ENCODE data around the gene SLC16A8. TPM values are rescaled to one million over a fixed set of nuclear protein-coding genes. Genes with fewer than 3 reads are reported as not detected.

SLC16A8 gene, protein sequence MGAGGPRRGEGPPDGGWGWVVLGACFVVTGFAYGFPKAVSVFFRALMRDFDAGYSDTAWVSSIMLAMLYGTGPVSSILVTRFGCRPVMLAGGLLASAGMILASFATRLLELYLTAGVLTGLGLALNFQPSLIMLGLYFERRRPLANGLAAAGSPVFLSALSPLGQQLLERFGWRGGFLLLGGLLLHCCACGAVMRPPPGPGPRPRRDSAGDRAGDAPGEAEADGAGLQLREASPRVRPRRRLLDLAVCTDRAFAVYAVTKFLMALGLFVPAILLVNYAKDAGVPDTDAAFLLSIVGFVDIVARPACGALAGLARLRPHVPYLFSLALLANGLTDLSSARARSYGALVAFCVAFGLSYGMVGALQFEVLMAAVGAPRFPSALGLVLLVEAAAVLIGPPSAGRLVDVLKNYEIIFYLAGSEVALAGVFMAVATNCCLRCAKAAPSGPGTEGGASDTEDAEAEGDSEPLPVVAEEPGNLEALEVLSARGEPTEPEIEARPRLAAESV
- total RNA-seq (2022; extraction: Qiagen RNA extraction; ENCODE audit: low read depth): not detected in 5 replicates

DNA sequence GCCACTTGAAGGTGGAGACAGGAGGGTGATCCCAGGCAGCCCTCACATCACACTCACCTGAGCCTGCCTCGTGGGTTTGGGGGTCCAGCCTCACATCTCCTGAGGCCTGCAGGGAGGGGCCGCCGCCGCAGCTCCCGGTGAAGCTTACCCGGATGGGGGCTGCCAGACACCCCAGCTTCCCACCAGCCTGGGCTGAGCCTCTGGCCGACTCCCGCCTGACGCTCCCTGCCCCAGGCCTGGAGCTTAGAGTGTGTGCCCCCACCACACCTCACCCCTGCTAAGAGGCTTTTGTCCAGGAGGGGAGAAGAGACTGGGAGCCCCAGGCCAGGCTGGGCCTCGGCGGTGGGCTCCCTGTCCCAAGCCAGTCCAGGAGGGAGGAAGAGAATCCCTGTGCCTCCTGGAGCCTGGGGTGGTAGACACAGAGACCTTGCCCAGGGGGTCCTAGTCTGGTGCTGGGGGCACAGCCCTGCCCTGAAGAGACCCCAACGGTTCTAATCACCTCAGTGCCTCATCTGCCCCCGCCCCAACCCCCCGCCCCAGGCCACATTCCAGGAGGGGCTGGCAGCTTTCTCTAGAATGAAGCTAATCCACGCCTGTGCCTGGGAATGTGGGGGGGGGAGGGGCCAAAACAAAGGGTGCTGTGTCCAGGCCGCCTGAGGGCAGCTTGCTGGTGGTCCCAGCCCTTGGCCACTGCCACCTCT is at the start of gene SLC16A8:
TSS of gene SLC16A8 (minus strand) at position 254 of the 701 bp plus-strand sequence. CDS start 1,311 bp downstream, outside the sequence.

DNA sequence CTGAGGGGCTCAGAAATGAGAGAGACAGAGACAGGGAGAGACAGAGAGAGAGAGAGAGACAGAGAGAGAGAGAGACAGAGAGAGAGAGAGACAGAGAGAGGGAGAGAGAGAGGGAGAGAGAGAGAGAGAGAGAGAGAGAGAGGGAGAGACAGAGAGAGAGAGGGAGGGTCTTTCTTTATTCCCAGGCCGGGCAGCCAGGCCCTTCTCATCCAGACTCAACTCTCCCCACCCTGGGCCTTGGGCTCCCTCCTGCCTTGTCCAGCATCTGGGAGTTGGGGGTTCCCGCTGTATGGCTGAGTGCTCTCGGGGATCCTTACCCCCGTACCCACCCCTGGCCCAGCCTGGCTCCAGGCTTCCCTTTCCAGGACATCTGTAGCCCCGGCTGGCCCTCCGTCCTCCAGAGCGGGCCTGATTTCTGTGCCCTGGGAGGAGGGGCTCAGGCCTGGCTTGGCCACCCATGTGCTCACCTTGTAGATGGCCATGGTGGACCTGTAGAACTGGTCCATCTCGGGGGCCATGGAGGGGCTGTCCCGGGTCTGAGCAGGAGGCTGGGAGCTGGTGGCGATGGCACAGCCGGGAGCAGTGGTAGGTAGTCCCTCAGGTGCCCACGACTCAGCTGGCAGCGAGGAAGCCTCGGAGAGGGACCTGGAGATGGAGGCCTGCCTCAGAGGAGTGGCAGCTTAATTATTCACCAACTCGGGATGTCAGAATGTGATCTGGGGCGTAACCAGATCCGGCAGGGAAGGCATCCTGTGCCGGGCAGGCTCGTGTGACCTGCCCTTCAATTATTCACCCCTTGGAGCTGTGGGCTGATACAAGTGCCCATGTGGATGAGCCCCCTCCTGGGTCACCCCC is 26.3 kb upstream of the SLC16A8 start, which contains the start of gene BAIAP2L2:
TSS of gene BAIAP2L2 (minus strand) at position 677 of the 855 bp plus-strand sequence. CDS start at position 518, 159 bp downstream.

DNA sequence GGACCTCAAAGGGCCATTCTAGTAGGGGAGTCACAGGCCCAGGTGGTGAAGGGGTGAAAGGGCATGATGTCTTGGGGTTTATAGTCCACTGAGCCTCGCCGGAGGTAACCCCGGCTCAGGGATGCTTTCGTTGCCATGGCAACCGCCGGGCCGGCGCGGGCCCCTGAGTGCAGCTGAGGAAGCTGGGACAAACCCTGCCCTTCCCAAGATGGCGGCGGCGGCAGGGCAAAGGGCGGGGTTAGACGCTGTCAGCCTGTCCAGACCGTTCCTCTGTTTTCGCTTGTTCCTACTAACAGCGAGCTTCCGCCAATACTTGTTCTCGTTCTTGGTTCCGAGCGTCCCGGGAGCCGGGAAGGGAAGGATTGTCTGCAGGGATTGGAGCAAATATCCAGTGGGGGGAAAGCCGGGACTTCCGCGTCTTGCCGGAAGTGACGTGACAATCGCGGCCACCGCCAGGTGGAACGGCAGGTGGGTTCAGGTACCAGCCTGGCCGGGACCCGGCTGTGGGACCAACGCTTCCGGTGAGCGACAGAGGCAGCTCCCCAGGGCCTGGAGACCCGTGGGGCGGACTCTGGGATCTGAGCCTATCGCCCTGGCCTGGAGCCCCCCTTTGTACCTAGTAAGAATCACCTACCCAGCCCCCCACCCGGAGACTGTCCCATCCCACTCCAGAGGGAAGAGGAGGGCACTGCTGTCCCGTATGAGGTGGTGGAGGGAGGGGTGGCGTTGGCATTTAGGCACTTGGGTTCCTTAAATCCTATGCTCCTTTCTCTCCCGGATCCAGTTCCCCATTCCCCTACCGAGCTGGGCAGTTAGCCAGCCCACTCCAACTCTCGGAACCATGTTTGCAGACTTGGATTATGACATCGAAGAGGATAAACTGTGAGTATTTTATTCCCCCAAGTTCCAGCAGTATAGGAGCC is 26.8 kb downstream of the SLC16A8 start, which contains the start of gene PICK1:
TSS of gene PICK1 (plus strand) at position 436 of the 923 bp plus-strand sequence. CDS start at position 842, 406 bp downstream.

Other genes starting within 250 kb of the SLC16A8 start
- gene ANKRD54, start 239.8 kb downstream of the SLC16A8 start, total RNA-seq (2022; extraction: Qiagen RNA extraction; ENCODE audit: low read depth): 17.0 to 25.5 TPM (median 24.0 TPM) in 5 replicates
- 265 to 330 TPM (median 289 TPM) in 5 replicates for gene EIF3L, start 234.8 kb downstream of the SLC16A8 start, total RNA-seq (2022; extraction: Qiagen RNA extraction; ENCODE audit: low read depth)
- gene MICALL1, start 177.9 kb downstream of the SLC16A8 start, total RNA-seq (2022; extraction: Qiagen RNA extraction; ENCODE audit: low read depth): 14.4 to 19.6 TPM (median 18.7 TPM) in 5 replicates
- gene C22orf23, start 130.6 kb downstream of the SLC16A8 start, total RNA-seq (2022; extraction: Qiagen RNA extraction; ENCODE audit: low read depth): 0.20 to 0.37 TPM (median 0.32 TPM) in 5 replicates
- gene POLR2F, start 130.5 kb downstream of the SLC16A8 start, total RNA-seq (2022; extraction: Qiagen RNA extraction; ENCODE audit: low read depth): 123 to 149 TPM (median 139 TPM) in 5 replicates
- gene SOX10, start 99.6 kb downstream of the SLC16A8 start, total RNA-seq (2022; extraction: Qiagen RNA extraction; ENCODE audit: low read depth): not detected in 5 replicates
- 7.8 to 12.1 TPM (median 12.0 TPM) in 5 replicates for gene PICK1, start 26.8 kb downstream of the SLC16A8 start, total RNA-seq (2022; extraction: Qiagen RNA extraction; ENCODE audit: low read depth)
- gene BAIAP2L2, start 26.5 kb upstream of the SLC16A8 start, total RNA-seq (2022; extraction: Qiagen RNA extraction; ENCODE audit: low read depth): 3.2 to 4.9 TPM (median 4.4 TPM) in 5 replicates
- 2.4 to 3.7 TPM (median 2.8 TPM) in 5 replicates for gene PLA2G6, start 97.6 kb upstream of the SLC16A8 start, total RNA-seq (2022; extraction: Qiagen RNA extraction; ENCODE audit: low read depth)
- 13.7 to 18.9 TPM (median 15.8 TPM) in 5 replicates for gene MAFF, start 117.8 kb upstream of the SLC16A8 start, total RNA-seq (2022; extraction: Qiagen RNA extraction; ENCODE audit: low read depth)
- 33.1 to 49.3 TPM (median 43.6 TPM) in 5 replicates for gene TMEM184B, start 188.8 kb upstream of the SLC16A8 start, total RNA-seq (2022; extraction: Qiagen RNA extraction; ENCODE audit: low read depth)
- 81.1 to 103 TPM (median 94.0 TPM) in 5 replicates for gene CSNK1E, start 233.2 kb upstream of the SLC16A8 start, total RNA-seq (2022; extraction: Qiagen RNA extraction; ENCODE audit: low read depth)

Measured in A549 treated with RU486 at 1 μM for 4 hours (cell line).